Upper lobe of left lung (tissue), 6 donors: ENCODE data around the gene TSR2. TPM values are rescaled to one million over a fixed set of nuclear protein-coding genes. Genes with fewer than 3 reads are reported as not detected.

Experiments used
- ATAC-seq, 2 donors: fragments of 200-7000 bp; cut with Tn5 transposase; one replicate each; pipeline ENCODE4 v1.9.1; 2022; ENCODE audit warnings: mild to moderate bottlenecking in 2 of 2, moderate library complexity in 2 of 2; ENCODE audit not compliant: low FRiP score in 2 of 2
- DNase-seq, 2 donors: peaks; one replicate each; pipeline ENCODE4 v3.0.0-alpha.2; 2019 to 2020
- H3K27ac ChIP-seq, 4 donors: fragments of 200-600 bp; sonication (generic); one replicate each; pipeline ENCODE4 v1.5.1; 2016 to 2019
- H3K27me3 ChIP-seq, 4 donors: fragments of 200-600 bp; sonication (generic); one replicate each; pipeline ENCODE4 v1.5.1; 2017 to 2019
- H3K36me3 ChIP-seq, 4 donors: fragments of 200-600 bp; sonication (generic); one replicate each; pipeline ENCODE4 v1.5.1; 2016 to 2019
- H3K4me1 ChIP-seq, 4 donors: fragments of 200-600 bp; sonication (generic); one replicate each; pipeline ENCODE4 v1.5.1; 2018 to 2019
- H3K4me3 ChIP-seq, 4 donors: fragments of 200-600 bp; sonication (generic); one replicate each; pipeline ENCODE4 v1.5.1; 2017 to 2019; ENCODE audit warnings: mild to moderate bottlenecking in 2 of 4, moderate library complexity in 1 of 4
- H3K9me3 ChIP-seq, 4 donors: fragments of 200-600 bp; sonication (generic); one replicate each; pipeline ENCODE4 v1.5.1; 2018 to 2019
- EP300 ChIP-seq, 4 donors: sonication (generic); formaldehyde crosslinking; IDR thresholded peaks; one replicate each; pipeline ENCODE4 v1.5.1; 2017; ENCODE audit warnings: antibody characterized with exemption in 4 of 4, control low read depth in 2 of 4
- POLR2A ChIP-seq, 4 donors: fragments of 450-650 bp; IDR thresholded peaks; one replicate each; pipeline ENCODE4 v1.5.1; 2016 to 2017; ENCODE audit warnings: antibody characterized with exemption in 4 of 4, mild to moderate bottlenecking in 2 of 4
- POLR2AphosphoS5 ChIP-seq, 2 donors: sonication (generic); formaldehyde crosslinking; IDR thresholded peaks; one replicate each; pipeline ENCODE4 v1.5.1; 2017; ENCODE audit warnings: antibody characterized with exemption in 2 of 2
- WGBS, 2 donors: methylation state at CpG; one replicate each; pipeline ENCODE4 v1.1.5; 2017 to 2018; 5-methylcytosine and 5-hydroxymethylcytosine counted together
- total RNA-seq, 6 donors: library from RNA; depleted of rRNA in 4 of 6; stranded (reverse); fragments of >200 nt in 4 of 6; gene quantifications; one replicate each; pipeline versions ENCODE4 v1.1.0 to v1.2.1, GENCODE V29; 2016 to 2021
- TF ChIP-seq, protein P1 (sequence below), 6 experiments: fragments of 450-650 bp in 4 of 6; fragments of 200-600 bp in 2 of 6; sonication (generic) in 2 of 6; IDR thresholded peaks; one replicate each; pipeline ENCODE4 v1.5.1; 2016 to 2019; ENCODE audit warnings: antibody characterized with exemption in 6 of 6
- donor health status: DM: no; HTN: no; CAD: no; lungs with moderate emphysema.
- donor health status: DM: no; HTN: yes; CAD: no; lungs with severe emphysema.

TSR2 gene
- total RNA-seq, 6 donors from 2014 or later = 11.5 to 43.3 (median 24.3) TPM

DNA sequence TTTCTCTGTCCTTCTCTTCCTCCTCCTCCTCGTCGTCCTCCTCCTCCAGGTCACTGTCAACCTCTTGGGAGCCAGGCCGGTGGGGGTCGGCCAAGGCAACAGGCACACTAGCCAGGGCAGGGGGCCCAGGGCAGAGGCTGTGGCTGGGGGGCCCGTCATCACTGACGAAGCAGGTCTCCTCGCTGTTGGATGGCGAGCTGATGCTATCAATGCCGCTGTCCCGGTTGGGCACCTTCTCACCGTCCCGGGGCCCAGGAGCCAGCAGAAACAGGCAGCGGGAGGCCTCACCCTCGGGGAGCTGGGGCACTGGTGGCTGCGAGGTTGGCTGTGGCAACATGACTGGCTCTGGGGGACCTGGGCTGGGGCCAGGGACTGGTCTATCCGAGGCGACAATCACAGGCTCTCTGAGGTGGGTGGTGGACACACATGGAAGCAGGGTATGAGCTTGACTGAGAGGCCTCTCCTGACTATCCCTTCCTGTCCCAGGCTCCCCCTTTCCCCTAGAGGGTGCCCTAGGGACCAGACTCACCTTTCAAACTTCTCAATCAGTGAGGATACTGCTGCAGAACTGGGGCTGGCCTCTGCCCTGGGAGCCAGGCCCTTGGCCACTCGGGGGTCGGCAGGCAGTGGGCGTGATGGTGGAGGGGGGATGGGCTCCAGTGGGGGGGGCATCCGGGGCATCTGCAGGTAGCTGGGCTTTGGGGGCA is 30.0 kb downstream of the TSR2 start:
- no peaks in the 10 kb centered on the region for H3K27me3 ChIP-seq
- WGBS, 2 donors = 88% methylated on average over 19 of the region's 21 CpGs; no CpG with 5 or more reads in 1 of the 2 donors
- no peaks in the 10 kb centered on the region for H3K9me3 ChIP-seq
- no peak overlapping the region for H3K4me3 ChIP-seq
- H3K27ac ChIP-seq = no peak overlapping the region
- TF ChIP-seq EP300 (IDR thresholded peaks at IDR 0.05) = no peak
- no peak for TF ChIP-seq POLR2A (IDR thresholded peaks at IDR 0.05)
- no peak for TF ChIP-seq POLR2AphosphoS5 (IDR thresholded peaks at IDR 0.05)
- TF ChIP-seq, protein P1, sequence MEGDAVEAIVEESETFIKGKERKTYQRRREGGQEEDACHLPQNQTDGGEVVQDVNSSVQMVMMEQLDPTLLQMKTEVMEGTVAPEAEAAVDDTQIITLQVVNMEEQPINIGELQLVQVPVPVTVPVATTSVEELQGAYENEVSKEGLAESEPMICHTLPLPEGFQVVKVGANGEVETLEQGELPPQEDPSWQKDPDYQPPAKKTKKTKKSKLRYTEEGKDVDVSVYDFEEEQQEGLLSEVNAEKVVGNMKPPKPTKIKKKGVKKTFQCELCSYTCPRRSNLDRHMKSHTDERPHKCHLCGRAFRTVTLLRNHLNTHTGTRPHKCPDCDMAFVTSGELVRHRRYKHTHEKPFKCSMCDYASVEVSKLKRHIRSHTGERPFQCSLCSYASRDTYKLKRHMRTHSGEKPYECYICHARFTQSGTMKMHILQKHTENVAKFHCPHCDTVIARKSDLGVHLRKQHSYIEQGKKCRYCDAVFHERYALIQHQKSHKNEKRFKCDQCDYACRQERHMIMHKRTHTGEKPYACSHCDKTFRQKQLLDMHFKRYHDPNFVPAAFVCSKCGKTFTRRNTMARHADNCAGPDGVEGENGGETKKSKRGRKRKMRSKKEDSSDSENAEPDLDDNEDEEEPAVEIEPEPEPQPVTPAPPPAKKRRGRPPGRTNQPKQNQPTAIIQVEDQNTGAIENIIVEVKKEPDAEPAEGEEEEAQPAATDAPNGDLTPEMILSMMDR (IDR thresholded peaks at IDR 0.05) = no peak
- peak in 1 of 2 donors; percentile 50 for DNase-seq
- peaks cover 0 to 16% (median 0%) of the 10 kb centered on the region in 4 donors for H3K36me3 ChIP-seq
- no peaks in the 10 kb centered on the region for H3K4me1 ChIP-seq
- ATAC-seq = no peak

DNA sequence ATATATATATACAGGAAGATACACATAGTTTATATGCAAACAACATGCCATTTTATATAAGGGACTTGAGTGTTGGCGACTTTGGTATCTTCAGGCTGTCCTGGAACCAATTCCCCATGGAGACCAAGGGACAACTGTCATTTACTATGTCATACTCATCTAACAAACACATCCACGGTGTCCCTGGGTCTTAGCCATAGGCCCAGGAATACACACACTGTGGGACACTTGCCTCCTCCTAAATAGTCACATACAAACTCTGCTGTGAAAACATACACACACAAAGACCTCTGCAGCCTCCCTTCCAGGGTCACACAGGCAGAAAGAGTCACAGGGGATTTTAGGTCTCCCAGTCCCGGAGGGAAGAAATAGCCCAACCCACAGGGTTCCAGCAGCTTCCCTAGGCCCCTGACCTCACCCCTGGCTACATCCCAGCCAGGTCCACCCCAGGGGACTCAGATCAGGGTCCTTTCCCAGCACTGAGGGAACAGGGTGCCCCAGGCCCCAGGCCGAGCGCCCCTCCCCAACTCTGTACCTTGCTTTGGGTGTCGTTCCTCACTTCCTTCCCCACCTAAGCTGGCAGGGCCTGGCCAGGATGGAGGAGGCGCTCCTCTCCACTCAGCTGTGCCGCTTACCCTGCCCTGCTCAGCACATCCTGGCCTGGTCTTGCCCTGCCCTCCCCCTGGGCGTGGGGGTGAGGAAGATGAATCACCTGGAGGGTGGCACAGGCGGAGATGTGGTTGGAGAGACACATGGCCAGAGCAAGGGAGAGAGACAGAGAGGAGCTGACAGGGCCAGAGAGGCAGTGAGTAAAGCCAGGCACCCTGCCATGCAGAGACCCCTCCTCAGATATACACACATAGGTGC is 34.0 kb downstream of the TSR2 start:
- DNase-seq (no peak), ATAC-seq (no peak)
- H3K9me3 ChIP-seq = no peaks in the 10 kb centered on the region
- no peak overlapping the region for H3K4me3 ChIP-seq
- H3K4me1 ChIP-seq = no peaks in the 10 kb centered on the region
- TF ChIP-seq EP300 (IDR thresholded peaks at IDR 0.05) (no peak), POLR2AphosphoS5 (IDR thresholded peaks at IDR 0.05) (no peak), POLR2A (IDR thresholded peaks at IDR 0.05) (no peak)
- TF ChIP-seq, protein P1 (IDR thresholded peaks at IDR 0.05) = no peak
- H3K36me3 ChIP-seq = no peaks in the 10 kb centered on the region
- H3K27ac ChIP-seq = no peak overlapping the region
- H3K27me3 ChIP-seq = no peaks in the 10 kb centered on the region
- WGBS, 2 donors = 74 to 100% methylated on average over 1 to 10 of the region's 10 CpGs

DNA sequence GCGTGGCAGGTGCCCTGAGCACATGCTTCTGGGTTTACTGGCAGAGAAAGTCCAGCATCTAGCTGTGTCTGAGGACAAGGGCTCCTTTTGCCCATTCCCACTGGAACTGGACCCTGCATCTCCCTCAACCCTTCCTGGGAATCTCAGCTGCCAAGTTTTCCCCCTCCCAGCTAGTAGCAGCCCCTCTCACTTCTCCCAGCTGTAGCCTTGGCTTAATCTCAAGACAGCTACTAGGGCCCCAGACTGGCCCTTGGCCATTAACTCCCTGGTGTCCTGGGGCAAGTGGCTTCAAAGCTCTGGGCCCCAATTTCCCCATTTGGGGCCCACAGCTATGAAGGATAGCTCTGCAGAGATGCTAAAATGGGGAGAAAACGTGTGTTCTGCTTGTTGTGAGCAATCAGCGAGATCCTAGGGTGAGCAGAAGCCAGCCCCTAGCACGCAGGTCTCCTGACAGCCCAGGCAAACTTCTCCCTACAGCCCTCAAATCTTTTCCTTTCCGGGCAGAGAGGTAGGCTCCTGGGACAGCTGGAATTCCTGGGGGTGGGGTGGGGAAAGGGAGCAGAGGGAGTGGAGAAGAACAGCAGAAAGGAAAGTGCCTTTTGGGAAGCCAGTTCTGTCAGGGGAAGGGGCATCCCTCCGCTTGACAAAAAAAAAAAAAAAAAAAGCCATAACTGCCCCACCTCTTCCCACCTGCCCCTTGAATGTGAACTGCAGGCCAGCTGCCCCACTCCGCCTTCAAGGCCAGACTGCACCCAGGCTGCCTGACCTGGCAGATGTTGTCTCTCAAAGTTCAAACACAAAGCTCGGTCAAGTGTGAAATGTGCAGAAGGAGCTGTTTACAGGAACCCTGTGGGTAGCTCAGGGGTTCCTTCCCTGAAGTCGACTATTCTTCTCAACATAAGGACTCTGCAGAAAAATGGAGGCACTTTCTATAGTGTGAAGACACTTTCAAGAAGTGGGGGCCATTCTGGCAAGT is 39.2 kb downstream of the TSR2 start:
- WGBS, 2 donors = 55 to 86% methylated on average over 5 to 9 of the region's 9 CpGs
- no peak for ATAC-seq
- TF ChIP-seq, protein P1 (IDR thresholded peaks at IDR 0.05) = no peak
- TF ChIP-seq POLR2A (IDR thresholded peaks at IDR 0.05) (no peak), EP300 (IDR thresholded peaks at IDR 0.05) (no peak), POLR2AphosphoS5 (IDR thresholded peaks at IDR 0.05) (no peak)

DNA sequence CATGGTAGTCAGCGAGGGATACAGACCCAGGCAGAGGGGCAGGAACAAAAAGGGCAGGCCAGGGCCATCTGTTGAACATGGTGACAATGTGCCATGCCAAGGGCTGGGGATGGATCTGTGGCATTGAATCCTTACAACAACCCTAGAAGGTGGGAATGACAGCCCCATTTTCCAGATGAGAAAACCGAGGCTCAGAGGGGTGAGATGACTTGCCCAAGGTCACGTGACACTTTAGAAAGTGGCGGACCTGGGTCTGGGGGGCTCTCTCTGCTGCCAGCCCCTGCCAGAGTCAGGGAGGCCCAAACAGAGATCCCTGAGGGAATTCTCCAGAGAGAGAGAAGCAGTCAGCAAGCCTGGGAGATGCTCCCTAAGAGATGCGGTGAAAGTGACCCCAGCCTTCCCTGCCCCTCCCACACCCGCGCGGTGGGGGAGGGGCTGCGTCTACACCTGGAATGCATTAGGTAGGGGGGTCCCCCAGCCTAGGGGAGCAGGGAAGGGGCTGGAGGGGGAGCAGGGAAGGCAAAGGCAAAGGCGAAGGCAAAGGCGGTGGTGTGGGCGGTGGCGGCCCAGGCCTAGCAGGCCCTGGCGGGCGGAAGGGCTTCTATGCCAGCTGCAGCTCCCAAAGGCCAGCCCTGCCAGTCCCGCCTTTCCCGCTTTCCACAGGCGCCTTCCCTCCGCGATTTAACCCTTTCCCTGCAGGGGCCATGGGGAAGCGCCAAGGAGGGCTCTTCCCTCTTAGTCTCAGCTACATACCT is 42.8 kb downstream of the TSR2 start:
- ATAC-seq (no peak), DNase-seq (no peak)
- no peaks in the 10 kb centered on the region for H3K27me3 ChIP-seq
- no peaks in the 10 kb centered on the region for H3K9me3 ChIP-seq
- no peaks in the 10 kb centered on the region for H3K36me3 ChIP-seq
- H3K27ac ChIP-seq = peak overlapping the region; percentile 18 to 70 (median 53)
- no peak for TF ChIP-seq POLR2A (IDR thresholded peaks at IDR 0.05)
- no peak for TF ChIP-seq EP300 (IDR thresholded peaks at IDR 0.05)
- no peak for TF ChIP-seq POLR2AphosphoS5 (IDR thresholded peaks at IDR 0.05)
- TF ChIP-seq, protein P1 (IDR thresholded peaks at IDR 0.05) = no peak
- 0 to 39% methylated on average over 1 to 21 of the region's 21 CpGs for WGBS, 2 donors
- H3K4me1 ChIP-seq = peaks cover 0 to 4% (median 0%) of the 10 kb centered on the region in 4 donors
- H3K4me3 ChIP-seq = peak overlapping the region in 1 of 4 donors; percentile 16

More for the DNA sequence above, 39.2 kb downstream of the TSR2 start:
- no peak overlapping the region for H3K27ac ChIP-seq
- peaks cover 0 to under 1% (median 0%) of the 10 kb centered on the region in 4 donors for H3K4me1 ChIP-seq
- DNase-seq = no peak
- H3K27me3 ChIP-seq = no peaks in the 10 kb centered on the region
- H3K9me3 ChIP-seq = no peaks in the 10 kb centered on the region
- H3K36me3 ChIP-seq = no peaks in the 10 kb centered on the region
- H3K4me3 ChIP-seq = no peak overlapping the region
